Activated B cell treated with CpG ODN at 0.5 μM for 24 hours (primary cell): ENCODE results near the gene CNTNAP5. TPM values are rescaled to one million over a fixed set of nuclear protein-coding genes. Genes with fewer than 3 reads are reported as not detected.

Experiments
- ATAC-seq: fragments of 200-7000 bp; cut with Tn5 transposase; one replicate; pipeline ENCODE4 v1.10.0; 2021; ENCODE audit warnings: low read depth, mild to moderate bottlenecking, moderate library complexity
- CTCF ChIA-PET: fragments of 350-600 bp; sonication (Branson Sonifier 250); formaldehyde crosslinking; loops from one replicate; lab custom pipeline; 2021; ENCODE audit warnings: antibody characterized with exemption; lab: Charles Lee
- POLR2A ChIA-PET: fragments of 350-600 bp; sonication (Branson Sonifier 250); formaldehyde crosslinking; loops from one replicate; lab custom pipeline; 2021; ENCODE audit warnings: antibody characterized with exemption; lab: Charles Lee
- DNase-seq: peaks from one replicate; pipeline ENCODE4 v3.0.0; 2022
- H3K27ac Mint-ChIP-seq: one replicate; pipeline ENCODE4 v1.8.0; 2020; ENCODE audit warnings: mixed read lengths
- H3K27me3 Mint-ChIP-seq: one replicate; pipeline ENCODE4 v1.8.0; 2021; ENCODE audit warnings: mixed read lengths
- H3K36me3 Mint-ChIP-seq: one replicate; pipeline ENCODE4 v1.8.0; 2021; ENCODE audit warnings: low read depth, mixed read lengths
- H3K4me1 Mint-ChIP-seq: one replicate; pipeline ENCODE4 v1.8.0; 2021; ENCODE audit warnings: mixed read lengths
- H3K4me3 Mint-ChIP-seq: one replicate; pipeline ENCODE4 v1.8.0; 2020; ENCODE audit warnings: mild to moderate bottlenecking, mixed read lengths
- H3K9me3 Mint-ChIP-seq: one replicate; pipeline ENCODE4 v1.8.0; 2020; ENCODE audit warnings: mixed read lengths
- intact Hi-C: fragments of 100-400 bp; cut with micrococcal nuclease; formaldehyde crosslinking; loops from one replicate; pipeline ENCODE4 v1.15.1; 2024
- total RNA-seq: library from RNA; stranded (reverse); gene quantifications from 2 replicates; pipeline ENCODE4 v1.2.3, GENCODE V29; 2022
- TF ChIP-seq, protein P1 (sequence below): fragments of 200-600 bp; IDR thresholded peaks from one replicate; pipeline ENCODE4 v1.8.0; 2022; ENCODE audit warnings: antibody characterized with exemption, mild to moderate bottlenecking

Gene CNTNAP5
- total RNA-seq, 1 donor from 2014 or later: not detected

DNA sequence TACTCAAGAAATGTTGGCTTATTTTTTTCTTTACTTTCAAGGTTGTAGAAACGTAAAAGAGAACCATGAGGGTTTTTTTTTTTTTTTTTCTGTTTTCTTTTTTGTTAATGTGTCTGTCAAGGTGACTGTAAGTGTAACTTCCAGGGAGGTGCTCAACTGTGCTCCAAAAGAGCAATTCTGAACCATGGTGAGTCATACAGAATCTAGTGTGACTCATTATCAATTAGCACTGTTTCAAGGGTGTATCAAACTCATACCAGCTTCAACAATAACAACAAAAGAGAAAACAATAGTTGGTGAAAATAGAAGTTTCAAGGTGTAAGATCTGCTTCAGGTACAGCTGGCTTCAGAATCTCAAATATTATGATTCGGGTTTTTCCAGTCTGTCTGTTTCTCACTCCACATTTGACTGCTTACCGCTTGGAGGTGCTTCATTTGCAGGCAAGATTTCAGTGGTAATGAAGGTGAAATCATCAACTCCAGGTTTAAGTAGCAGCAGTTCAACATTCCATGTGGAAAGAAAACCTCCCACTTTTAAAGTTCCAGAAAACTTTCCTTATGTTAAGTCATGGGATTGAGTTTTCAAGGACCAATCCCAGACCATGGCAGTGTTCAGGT lies 850.6 kb downstream of the CNTNAP5 start:
- no peak overlapping the region for H3K4me3 Mint-ChIP-seq
- no peak overlapping the region for H3K27ac Mint-ChIP-seq
- TF ChIP-seq, protein P1, sequence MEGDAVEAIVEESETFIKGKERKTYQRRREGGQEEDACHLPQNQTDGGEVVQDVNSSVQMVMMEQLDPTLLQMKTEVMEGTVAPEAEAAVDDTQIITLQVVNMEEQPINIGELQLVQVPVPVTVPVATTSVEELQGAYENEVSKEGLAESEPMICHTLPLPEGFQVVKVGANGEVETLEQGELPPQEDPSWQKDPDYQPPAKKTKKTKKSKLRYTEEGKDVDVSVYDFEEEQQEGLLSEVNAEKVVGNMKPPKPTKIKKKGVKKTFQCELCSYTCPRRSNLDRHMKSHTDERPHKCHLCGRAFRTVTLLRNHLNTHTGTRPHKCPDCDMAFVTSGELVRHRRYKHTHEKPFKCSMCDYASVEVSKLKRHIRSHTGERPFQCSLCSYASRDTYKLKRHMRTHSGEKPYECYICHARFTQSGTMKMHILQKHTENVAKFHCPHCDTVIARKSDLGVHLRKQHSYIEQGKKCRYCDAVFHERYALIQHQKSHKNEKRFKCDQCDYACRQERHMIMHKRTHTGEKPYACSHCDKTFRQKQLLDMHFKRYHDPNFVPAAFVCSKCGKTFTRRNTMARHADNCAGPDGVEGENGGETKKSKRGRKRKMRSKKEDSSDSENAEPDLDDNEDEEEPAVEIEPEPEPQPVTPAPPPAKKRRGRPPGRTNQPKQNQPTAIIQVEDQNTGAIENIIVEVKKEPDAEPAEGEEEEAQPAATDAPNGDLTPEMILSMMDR: no peak
- ChIA-PET CTCF (no interaction called here), POLR2A (no interaction called here)
- H3K27me3 Mint-ChIP-seq: no peaks in the 10 kb centered on the region
- intact Hi-C loops: no loop called here
- no peak for DNase-seq
- ATAC-seq: no peak
- no peaks in the 10 kb centered on the region for H3K4me1 Mint-ChIP-seq
- no peaks in the 10 kb centered on the region for H3K9me3 Mint-ChIP-seq
- H3K36me3 Mint-ChIP-seq: no peaks in the 10 kb centered on the region

DNA sequence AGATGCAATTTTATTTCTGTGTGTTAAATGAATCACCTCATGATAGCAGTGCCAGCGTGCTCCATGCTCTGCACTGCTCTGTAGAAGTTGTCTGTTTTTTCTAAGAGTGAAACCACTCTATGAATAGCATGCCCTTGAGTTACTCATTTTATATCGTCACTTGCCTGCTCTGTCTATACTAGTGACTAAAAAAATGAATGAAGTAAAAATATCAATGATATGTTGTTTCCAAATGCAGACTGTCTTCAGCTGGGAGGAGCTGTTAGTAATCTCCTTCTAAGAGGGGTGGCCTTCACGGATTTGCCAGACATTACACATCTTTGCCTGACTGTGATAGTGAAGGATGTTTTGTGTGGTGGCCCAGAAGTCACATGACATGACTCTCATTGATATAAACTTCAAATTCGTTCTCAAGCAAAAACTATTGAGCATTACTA lies 852.1 kb downstream of the CNTNAP5 start:
- Mint-ChIP-seq H3K27me3 (no peaks in the 10 kb centered on the region), H3K36me3 (no peaks in the 10 kb centered on the region), H3K4me1 (no peaks in the 10 kb centered on the region), H3K27ac (no peak overlapping the region), H3K9me3 (no peaks in the 10 kb centered on the region), H3K4me3 (no peak overlapping the region)
- no peak for ATAC-seq
- TF ChIP-seq, protein P1: no peak
- POLR2A ChIA-PET: no interaction called here
- intact Hi-C loops: no loop called here
- DNase-seq: no peak
- CTCF ChIA-PET: no interaction called here

DNA sequence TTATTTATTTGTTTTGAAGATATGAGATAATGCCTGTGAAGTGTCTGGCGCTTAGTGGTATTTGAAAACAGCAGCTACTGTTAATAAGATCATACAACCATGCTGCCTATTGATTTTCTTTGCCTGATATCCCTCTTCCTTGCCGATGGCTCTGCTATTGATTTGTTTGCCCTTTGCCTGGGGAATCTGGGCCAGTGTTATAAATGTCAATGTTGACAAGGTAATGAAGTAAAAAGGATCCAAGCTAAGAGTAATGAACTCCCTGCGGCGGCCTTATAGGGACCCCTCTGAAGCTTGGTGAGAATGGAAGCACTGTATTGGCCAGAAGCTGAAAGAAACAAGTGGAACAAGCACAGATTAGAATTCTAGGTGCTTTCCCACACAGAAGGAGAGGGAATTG lies 854.6 kb downstream of the CNTNAP5 start:
- peaks cover 5% of the 10 kb centered on the region for H3K9me3 Mint-ChIP-seq
- H3K4me1 Mint-ChIP-seq: no peaks in the 10 kb centered on the region
- ATAC-seq (no peak), DNase-seq (no peak)
- H3K36me3 Mint-ChIP-seq: no peaks in the 10 kb centered on the region
- CTCF ChIA-PET: no interaction called here
- H3K27ac Mint-ChIP-seq: no peak overlapping the region
- POLR2A ChIA-PET: no interaction called here
- H3K4me3 Mint-ChIP-seq: no peak overlapping the region
- H3K27me3 Mint-ChIP-seq: no peaks in the 10 kb centered on the region
- TF ChIP-seq, protein P1: no peak
- intact Hi-C loops: no loop called here

DNA sequence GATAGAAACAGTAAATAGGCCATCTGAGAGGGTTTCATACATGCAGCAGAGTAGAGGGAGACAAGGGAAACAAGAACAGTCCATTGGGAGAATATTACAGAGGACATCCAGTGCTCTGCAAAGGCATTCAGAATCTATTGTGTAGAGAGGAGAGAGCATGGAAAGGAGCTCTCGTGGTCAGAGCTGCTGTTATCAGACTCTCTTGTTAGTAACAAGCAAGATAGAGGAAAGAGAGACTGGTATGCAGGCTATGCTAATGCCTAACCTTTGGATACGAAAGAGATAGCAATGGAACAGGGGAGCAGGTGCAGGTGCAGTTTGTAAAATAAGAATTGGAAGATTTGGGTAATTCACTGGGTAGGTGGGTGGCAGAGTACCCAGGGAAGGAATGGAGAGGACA lies 855.9 kb downstream of the CNTNAP5 start:
- CTCF ChIA-PET: no interaction called here
- no peaks in the 10 kb centered on the region for H3K27me3 Mint-ChIP-seq

DNA sequence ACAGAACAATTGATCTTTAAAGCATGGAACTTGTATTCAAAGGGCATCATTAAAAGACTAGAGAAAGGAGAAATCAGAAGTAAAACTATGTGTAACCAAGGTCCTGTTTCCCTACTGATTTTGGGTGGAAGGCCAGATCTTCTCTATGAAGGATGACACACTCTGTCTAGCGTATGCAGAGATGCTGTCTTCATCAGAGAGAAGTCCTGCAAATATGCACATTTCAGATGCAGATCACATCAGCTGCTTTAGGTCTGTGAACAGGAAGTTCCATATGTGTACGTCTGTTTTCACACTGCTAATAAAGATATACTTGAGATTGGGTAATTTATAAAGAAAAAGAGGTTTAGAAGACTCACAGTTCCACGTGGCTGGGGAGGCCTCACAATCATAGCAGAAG lies 857.3 kb downstream of the CNTNAP5 start:
- ATAC-seq (no peak), DNase-seq (no peak)
- Mint-ChIP-seq H3K4me1 (no peaks in the 10 kb centered on the region), H3K9me3 (peaks cover 5% of the 10 kb centered on the region), H3K27me3 (no peaks in the 10 kb centered on the region), H3K27ac (no peak overlapping the region), H3K4me3 (no peak overlapping the region), H3K36me3 (no peaks in the 10 kb centered on the region)
- POLR2A ChIA-PET: no interaction called here
- intact Hi-C loops: no loop called here
- CTCF ChIA-PET: no interaction called here
- TF ChIP-seq, protein P1: no peak

More for the DNA sequence above, 855.9 kb downstream of the CNTNAP5 start:
- ATAC-seq (no peak), DNase-seq (no peak)
- POLR2A ChIA-PET: no interaction called here
- intact Hi-C loops: no loop called here
- no peaks in the 10 kb centered on the region for H3K36me3 Mint-ChIP-seq
- TF ChIP-seq, protein P1: no peak
- H3K27ac Mint-ChIP-seq: no peak overlapping the region
- no peaks in the 10 kb centered on the region for H3K4me1 Mint-ChIP-seq
- H3K9me3 Mint-ChIP-seq: peaks cover 5% of the 10 kb centered on the region
- no peak overlapping the region for H3K4me3 Mint-ChIP-seq
